GM12878 (cell line): Measurements from ENCODE around the gene TGFB1I1. TPM values are rescaled to one million over a fixed set of nuclear protein-coding genes. Genes with fewer than 3 reads are reported as not detected.

Experiments
- BCL11A ChIP-seq: IDR thresholded peaks from 2 replicates; pipeline ENCODE4 v1.6.1; 2011; ENCODE audit warnings: low read depth, low read length
- E2F4 ChIP-seq: IDR thresholded peaks from 2 replicates; pipeline ENCODE4 v1.6.1; 2012; ENCODE audit warnings: low read depth, low read length, improper control_type of control experiment
- ELK1 ChIP-seq: IDR thresholded peaks from 2 replicates; pipeline ENCODE4 v1.6.1; 2012; ENCODE audit warnings: low read depth, low read length, improper control_type of control experiment
- KLF5 ChIP-seq: fragments of 450-650 bp; IDR thresholded peaks from 2 replicates; pipeline ENCODE4 v1.6.1; 2014; ENCODE audit warnings: mild to moderate bottlenecking; ENCODE audit not compliant: partially characterized antibody
- TCF3 ChIP-seq: IDR thresholded peaks from 2 replicates; pipeline ENCODE4 v1.6.1; 2012; ENCODE audit warnings: low read depth, mild to moderate bottlenecking, low read length, borderline replicate concordance; ENCODE audit not compliant: insufficient read depth
- ZBTB11 ChIP-seq: fragments of 450-650 bp; formaldehyde crosslinking; IDR thresholded peaks from 2 replicates; pipeline ENCODE4 v1.5.0; 2022; ENCODE audit warnings: mild to moderate bottlenecking, missing genetic modification characterization
- ZNF384 ChIP-seq: IDR thresholded peaks from 2 replicates; pipeline ENCODE4 v1.6.1; 2012; ENCODE audit warnings: low read depth, mild to moderate bottlenecking, low read length, improper control_type of control experiment, borderline replicate concordance
- polyA plus RNA-seq, 11 experiments: library from polyadenylated mRNA; depleted of rRNA in 4 of 11; unstranded in 6 of 11; stranded (reverse) in 5 of 11; fragments of >200 nt; fragmentation: Nextera tagmentation in 4 of 11; fragmentation: Illumina TruSeq in 1 of 11; extraction: Ambion mirVana in 4 of 11; extraction: Trizol in 1 of 11; gene quantifications; 1 replicate in 1 of 11; 2 replicates in 10 of 11; pipeline versions ENCODE4 v1.2.1 to v1.2.3, GENCODE V29; 2011 to 2016; ENCODE audit warnings: inconsistent platforms in 2 of 11, missing spikeins in 2 of 11, low read depth in 1 of 11
- total RNA-seq, 4 experiments: library from RNA; depleted of rRNA in 3 of 4; stranded (reverse); fragments of >200 nt in 3 of 4; fragmentation: Illumina TruSeq in 1 of 4; extraction: Trizol in 1 of 4; gene quantifications; 2 replicates each; pipeline versions ENCODE4 v1.2.1 to v1.2.3, GENCODE V29; 2013 to 2021

TGFB1I1 gene
- total and polyA plus RNA-seq, 10 of the 15 experiments (the other 5 are each of a cell fraction or from before 2014, with no cell fraction given): 0.13 to 2.3 (median 0.41) TPM; not detected in 2

GRCh38 chr16:31458844-31459686 lies 12.9 kb upstream of the TGFB1I1 start, which contains the start of gene ARMC5 (continued):
- TF ChIP-seq E2F4 (no peak), TCF3 (0 out of 2 replicates have a peak, but pooled peaks have one; percentile 19), ELK1 (peak; percentile 81), BCL11A (0 out of 2 replicates have a peak, but pooled peaks have one; percentile 2), ZBTB11 (no peak), ZNF384 (0 out of 2 replicates have a peak, but pooled peaks have one; percentile 15), KLF5 (peak; percentile 47)
